Neural progenitor cell (in vitro differentiated cells): ENCODE measurements around the gene EXD3. TPM values are rescaled to one million over a fixed set of nuclear protein-coding genes. Genes with fewer than 3 reads are reported as not detected.
"Not testable (repeated sequence)": the region's sequence is repeated elsewhere in the genome, so short reads cannot be mapped to it uniquely, and the experiment has no call there.

Source experiments
- DNase-seq: peaks from one replicate; pipeline ENCODE4 v3.0.0-alpha.2; 2016; ENCODE audit warnings: low spot score
- H2AFZ ChIP-seq: fragments of 200-600 bp; sonication (generic); replicated peaks from 2 replicates; pipeline ENCODE4 v1.6.1; 2016; ENCODE audit warnings: antibody characterized with exemption
- H3F3A ChIP-seq: fragments of 200-600 bp; sonication (generic); 2 replicates; pipeline ENCODE4 v1.6.1; 2016; ENCODE audit warnings: antibody characterized with exemption, low read depth
- H3K27ac ChIP-seq: fragments of 200-600 bp; sonication (generic); 2 replicates; pipeline ENCODE4 v1.5.1; 2016; ENCODE audit warnings: mild to moderate bottlenecking
- H3K27me3 ChIP-seq: fragments of 200-600 bp; sonication (generic); 2 replicates; pipeline ENCODE4 v1.6.1; 2016; ENCODE audit warnings: mild to moderate bottlenecking, moderate library complexity
- H3K36me3 ChIP-seq: fragments of 200-600 bp; sonication (generic); 2 replicates; pipeline ENCODE4 v1.5.1; 2016
- H3K4me1 ChIP-seq: fragments of 200-600 bp; sonication (generic); 2 replicates; pipeline ENCODE4 v1.6.1; 2016; ENCODE audit warnings: mixed run types
- H3K4me2 ChIP-seq: fragments of 200-600 bp; sonication (generic); 2 replicates; pipeline ENCODE4 v1.6.1; 2016
- H3K4me3 ChIP-seq: fragments of 200-600 bp; sonication (generic); 2 replicates; pipeline ENCODE4 v1.5.1; 2016
- H3K79me2 ChIP-seq: fragments of 200-600 bp; sonication (generic); 2 replicates; pipeline ENCODE4 v1.6.1; 2016; ENCODE audit warnings: low read depth
- H3K9ac ChIP-seq: fragments of 200-600 bp; sonication (generic); 2 replicates; pipeline ENCODE4 v1.6.1; 2016
- H3K9me3 ChIP-seq: fragments of 200-600 bp; sonication (generic); 2 replicates; pipeline ENCODE4 v1.5.1; 2016; ENCODE audit warnings: low read depth
- H4K20me1 ChIP-seq: fragments of 200-600 bp; sonication (generic); 2 replicates; pipeline ENCODE4 v1.6.1; 2016; ENCODE audit warnings: low read depth
- H3K27ac Mint-ChIP-seq: 3 replicates; pipeline ENCODE4 v1.8.0; 2021; ENCODE audit warnings: mixed read lengths
- H3K27me3 Mint-ChIP-seq: 2 replicates; pipeline ENCODE4 v1.8.0; 2022; ENCODE audit warnings: low read depth, mild to moderate bottlenecking, inconsistent platforms, moderate library complexity, mixed read lengths; ENCODE audit not compliant: insufficient read depth
- H3K36me3 Mint-ChIP-seq: 3 replicates; pipeline ENCODE4 v1.8.0; 2021; ENCODE audit warnings: mixed read lengths
- H3K4me1 Mint-ChIP-seq: 3 replicates; pipeline ENCODE4 v1.8.0; 2021; ENCODE audit warnings: mixed read lengths
- H3K4me3 Mint-ChIP-seq: 3 replicates; pipeline ENCODE4 v1.8.0; 2021; ENCODE audit warnings: mild to moderate bottlenecking, moderate library complexity, mixed read lengths
- H3K9me3 Mint-ChIP-seq: 3 replicates; pipeline ENCODE4 v1.8.0; 2020; ENCODE audit warnings: mixed read lengths
- EZH2 ChIP-seq: fragments of 200-600 bp; sonication (generic); IDR thresholded peaks from 2 replicates; pipeline ENCODE4 v1.6.1; 2017; ENCODE audit warnings: antibody characterized with exemption, mild to moderate bottlenecking, moderate library complexity
- EZH2phosphoT487 ChIP-seq: fragments of 200-600 bp; sonication (generic); IDR thresholded peaks from 2 replicates; pipeline ENCODE4 v1.6.1; 2017; ENCODE audit warnings: antibody characterized with exemption
- total RNA-seq: library from RNA; depleted of rRNA; stranded (reverse); fragments of >200 nt; gene quantifications from 2 replicates; pipeline ENCODE4 v1.2.3, GENCODE V29; 2015; ENCODE audit warnings: low replicate concordance
- TF ChIP-seq, protein P1 (sequence below): fragments of 200-600 bp; sonication (generic); IDR thresholded peaks from 2 replicates; pipeline ENCODE4 v1.5.1; 2017; ENCODE audit warnings: antibody characterized with exemption, mild to moderate bottlenecking

EXD3 gene
- total RNA-seq, 1 donor from 2014 or later: 4.7 TPM

DNA sequence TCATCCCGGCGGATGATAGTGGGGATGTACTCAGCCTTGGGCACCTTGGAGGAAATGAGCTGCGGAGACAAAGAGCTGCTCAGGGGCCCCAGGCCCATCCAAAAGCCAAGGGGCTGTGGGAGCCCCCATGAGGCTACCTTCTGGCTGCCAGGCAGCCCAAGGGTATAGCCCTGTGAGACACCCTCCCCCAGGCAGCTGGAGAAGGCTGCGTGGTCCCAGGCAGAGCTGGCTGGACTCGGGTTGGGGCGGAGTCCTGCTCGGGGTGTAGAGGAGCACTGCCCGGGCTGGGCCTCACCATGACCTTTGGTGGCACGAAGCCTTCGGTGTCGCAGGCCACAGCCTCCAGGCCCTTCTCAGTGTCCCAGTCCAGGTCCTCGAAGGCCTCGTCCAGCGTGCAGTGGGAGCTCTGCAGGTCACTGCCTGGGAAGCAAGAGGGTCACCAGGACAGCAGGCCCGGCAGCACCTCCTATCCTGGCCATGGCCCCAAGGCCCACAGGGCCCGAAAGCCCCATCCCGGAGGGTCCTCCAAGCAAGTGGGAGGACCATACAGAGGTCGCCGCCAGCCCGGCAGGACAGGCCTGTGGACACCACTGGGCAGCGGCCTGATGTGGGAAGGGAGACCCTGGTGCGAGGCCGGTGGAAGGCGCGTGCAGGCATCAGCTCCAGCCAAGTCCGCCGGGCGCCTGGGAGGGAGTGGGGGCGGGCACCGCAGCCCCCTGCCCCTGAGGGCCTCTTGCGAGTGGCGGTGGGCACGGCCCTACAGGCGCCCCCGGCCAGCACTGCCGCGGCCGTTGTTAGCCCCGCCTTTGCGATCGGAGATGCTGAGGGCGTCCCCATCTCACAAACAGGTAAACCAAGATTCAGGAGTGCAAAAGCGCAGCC, 30.0 kb upstream of the EXD3 start:
- H3K9me3 Mint-ChIP-seq: no peaks in the 10 kb centered on the region
- H3K27ac Mint-ChIP-seq: no peak overlapping the region
- Histone ChIP-seq H3K36me3 (no peaks in the 10 kb centered on the region), H3K9me3 (no peaks in the 10 kb centered on the region), H2AFZ (peak overlapping the region; percentile 3), H3K4me2 (peak overlapping the region; percentile 90), H3K9ac (no peak overlapping the region), H3F3A (peaks cover 15% of the 10 kb centered on the region), H3K79me2 (no peaks in the 10 kb centered on the region), H3K4me1 (peaks cover 14% of the 10 kb centered on the region), H3K27ac (no peak overlapping the region), H4K20me1 (peaks cover 49% of the 10 kb centered on the region), H3K27me3 (peaks cover under 1% of the 10 kb centered on the region), H3K4me3 (peak overlapping the region; percentile 53)
- peaks cover 15% of the 10 kb centered on the region for H3K4me1 Mint-ChIP-seq
- DNase-seq: no peak
- H3K4me3 Mint-ChIP-seq: no peak overlapping the region
- H3K36me3 Mint-ChIP-seq: peaks cover 4% of the 10 kb centered on the region
- peaks cover 6% of the 10 kb centered on the region for H3K27me3 Mint-ChIP-seq
- TF ChIP-seq, protein P1, sequence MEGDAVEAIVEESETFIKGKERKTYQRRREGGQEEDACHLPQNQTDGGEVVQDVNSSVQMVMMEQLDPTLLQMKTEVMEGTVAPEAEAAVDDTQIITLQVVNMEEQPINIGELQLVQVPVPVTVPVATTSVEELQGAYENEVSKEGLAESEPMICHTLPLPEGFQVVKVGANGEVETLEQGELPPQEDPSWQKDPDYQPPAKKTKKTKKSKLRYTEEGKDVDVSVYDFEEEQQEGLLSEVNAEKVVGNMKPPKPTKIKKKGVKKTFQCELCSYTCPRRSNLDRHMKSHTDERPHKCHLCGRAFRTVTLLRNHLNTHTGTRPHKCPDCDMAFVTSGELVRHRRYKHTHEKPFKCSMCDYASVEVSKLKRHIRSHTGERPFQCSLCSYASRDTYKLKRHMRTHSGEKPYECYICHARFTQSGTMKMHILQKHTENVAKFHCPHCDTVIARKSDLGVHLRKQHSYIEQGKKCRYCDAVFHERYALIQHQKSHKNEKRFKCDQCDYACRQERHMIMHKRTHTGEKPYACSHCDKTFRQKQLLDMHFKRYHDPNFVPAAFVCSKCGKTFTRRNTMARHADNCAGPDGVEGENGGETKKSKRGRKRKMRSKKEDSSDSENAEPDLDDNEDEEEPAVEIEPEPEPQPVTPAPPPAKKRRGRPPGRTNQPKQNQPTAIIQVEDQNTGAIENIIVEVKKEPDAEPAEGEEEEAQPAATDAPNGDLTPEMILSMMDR: no peak
- TF ChIP-seq EZH2phosphoT487: no peak
- no peak for TF ChIP-seq EZH2

DNA sequence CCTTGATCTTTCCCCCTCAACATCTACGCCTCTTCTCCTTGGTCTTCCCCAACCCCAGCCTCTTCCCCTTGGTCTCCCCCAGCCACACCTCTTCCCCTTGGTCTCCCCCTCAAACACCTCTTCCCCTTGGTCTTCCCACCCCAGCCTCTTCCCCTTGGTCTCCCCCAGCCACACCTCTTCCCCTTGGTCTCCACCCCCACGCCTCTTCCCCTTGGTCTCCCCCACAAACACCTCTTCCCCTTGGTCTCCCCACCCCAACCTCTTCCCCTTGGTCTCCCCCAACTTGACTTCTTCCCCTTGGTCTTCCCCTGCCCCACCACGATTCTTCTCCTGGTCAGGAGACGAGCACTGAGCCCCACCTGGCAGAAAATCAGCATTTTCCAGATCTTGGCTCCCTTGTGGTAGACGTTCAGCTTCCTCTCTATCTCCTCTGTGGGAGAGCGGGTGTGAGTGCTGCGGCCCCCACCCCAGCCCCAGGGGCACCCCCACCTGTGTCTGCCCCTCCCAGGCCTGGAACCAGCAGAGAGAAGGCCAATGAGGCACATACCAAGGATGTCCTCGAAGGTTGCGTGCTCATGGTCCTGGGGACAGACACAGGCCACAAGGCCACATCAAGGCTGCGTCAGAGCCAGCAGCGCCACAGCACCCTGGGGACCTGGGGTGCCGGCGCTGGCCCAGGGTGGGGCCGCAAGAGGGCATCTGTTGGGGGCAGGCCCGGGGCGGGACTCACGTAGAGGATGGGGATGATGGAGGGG, 29.2 kb upstream of the EXD3 start:
- no peak for DNase-seq
- no peak overlapping the region for H2AFZ ChIP-seq
- Mint-ChIP-seq H3K27me3 (peaks cover 6% of the 10 kb centered on the region), H3K36me3 (peaks cover 5% of the 10 kb centered on the region), H3K4me1 (peaks cover 18% of the 10 kb centered on the region), H3K9me3 (no peaks in the 10 kb centered on the region), H3K27ac (no peak overlapping the region), H3K4me3 (no peak overlapping the region)
- TF ChIP-seq EZH2 (no peak), EZH2phosphoT487 (no peak)
- TF ChIP-seq, protein P1: no peak
- no peak overlapping the region for H3K9ac ChIP-seq
- H3K4me2 ChIP-seq: no peak overlapping the region
- H3K27me3 ChIP-seq: no peaks in the 10 kb centered on the region
- H3K79me2 ChIP-seq: no peaks in the 10 kb centered on the region
- H3K4me1 ChIP-seq: peaks cover 13% of the 10 kb centered on the region
- H4K20me1 ChIP-seq: peaks cover 41% of the 10 kb centered on the region
- H3F3A ChIP-seq: peaks cover 15% of the 10 kb centered on the region
- no peaks in the 10 kb centered on the region for H3K36me3 ChIP-seq
- no peak overlapping the region for H3K27ac ChIP-seq
- H3K9me3 ChIP-seq: no peaks in the 10 kb centered on the region
- no peak overlapping the region for H3K4me3 ChIP-seq

- H3K79me2 ChIP-seq, H3K27me3 Mint-ChIP-seq, H3K27ac Mint-ChIP-seq, H3K27me3 ChIP-seq, H3K27ac ChIP-seq, H3K9me3 Mint-ChIP-seq, H3K9ac ChIP-seq, H3K36me3 ChIP-seq, H3K4me2 ChIP-seq, H3K4me3 ChIP-seq, H3K9me3 ChIP-seq, DNase-seq, H3K4me3 Mint-ChIP-seq, H3K36me3 Mint-ChIP-seq, H2AFZ ChIP-seq: not testable (repeated sequence)
- H4K20me1 ChIP-seq: peaks cover 34% of the 10 kb centered on the region
- peaks cover 13% of the 10 kb centered on the region for H3K4me1 ChIP-seq
- H3F3A ChIP-seq: peaks cover 15% of the 10 kb centered on the region
- peaks cover 18% of the 10 kb centered on the region for H3K4me1 Mint-ChIP-seq
Measured at GRCh38 chr9:137451264-137452005, 28.5 kb upstream of the EXD3 start.

DNA sequence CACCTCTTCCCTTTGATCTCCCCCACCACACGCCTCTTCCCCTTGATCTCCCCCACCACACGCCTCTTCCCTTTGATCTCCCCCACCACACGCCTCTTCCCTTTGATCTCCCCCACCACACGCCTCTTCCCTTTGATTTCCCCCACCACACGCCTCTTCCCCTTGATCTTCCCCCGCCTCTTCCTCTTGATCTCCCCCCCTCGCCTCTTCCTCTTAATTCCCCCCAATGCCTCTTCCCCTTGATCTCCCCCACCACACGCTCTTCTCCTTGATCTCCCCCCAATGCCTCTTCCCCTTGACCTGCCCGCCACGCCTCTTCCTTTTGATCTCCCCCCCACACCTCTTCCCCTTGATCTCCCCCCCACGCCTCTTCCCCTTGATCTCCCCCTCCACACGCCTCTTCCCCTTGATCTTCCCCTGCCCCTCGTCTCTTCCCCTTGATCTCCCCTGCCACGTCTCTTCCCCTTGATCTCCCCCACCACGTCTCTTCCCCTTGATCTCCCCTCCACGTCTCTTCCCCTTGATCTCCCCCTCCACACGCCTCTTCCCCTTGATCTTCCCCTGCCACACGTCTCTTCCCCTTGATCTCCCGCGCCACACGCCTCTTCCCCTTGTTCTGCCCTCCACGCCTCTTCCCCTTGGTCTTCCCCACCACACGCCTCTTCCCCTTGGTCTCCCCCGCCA, 27.7 kb upstream of the EXD3 start:
- H3K9me3 ChIP-seq, H3K4me2 ChIP-seq, H3K27ac Mint-ChIP-seq: not testable (repeated sequence)

More for the DNA sequence above, 27.7 kb upstream of the EXD3 start:
- not testable (repeated sequence) for H3K27me3 ChIP-seq, H2AFZ ChIP-seq, H3K4me3 ChIP-seq, DNase-seq, H3K36me3 Mint-ChIP-seq, H3K27me3 Mint-ChIP-seq, H3K79me2 ChIP-seq, H3K36me3 ChIP-seq, H3K9me3 Mint-ChIP-seq, H3K4me3 Mint-ChIP-seq, H3K9ac ChIP-seq, H3K27ac ChIP-seq
- peaks cover 21% of the 10 kb centered on the region for H3F3A ChIP-seq
- H3K4me1 Mint-ChIP-seq: peaks cover 21% of the 10 kb centered on the region
- peaks cover 27% of the 10 kb centered on the region for H4K20me1 ChIP-seq
- peaks cover 13% of the 10 kb centered on the region for H3K4me1 ChIP-seq
